GM18499 (cell line): Measurements from ENCODE around the gene KAT6B.

Source experiments
- ATAC-seq: cut with Tn5 transposase; IDR thresholded peaks from one replicate; pipeline ENCODE4 v1.9.1; 2021; ENCODE audit warnings: moderate number of reproducible peaks; ENCODE audit not compliant: insufficient read depth, unreplicated experiment

KAT6B gene

DNA sequence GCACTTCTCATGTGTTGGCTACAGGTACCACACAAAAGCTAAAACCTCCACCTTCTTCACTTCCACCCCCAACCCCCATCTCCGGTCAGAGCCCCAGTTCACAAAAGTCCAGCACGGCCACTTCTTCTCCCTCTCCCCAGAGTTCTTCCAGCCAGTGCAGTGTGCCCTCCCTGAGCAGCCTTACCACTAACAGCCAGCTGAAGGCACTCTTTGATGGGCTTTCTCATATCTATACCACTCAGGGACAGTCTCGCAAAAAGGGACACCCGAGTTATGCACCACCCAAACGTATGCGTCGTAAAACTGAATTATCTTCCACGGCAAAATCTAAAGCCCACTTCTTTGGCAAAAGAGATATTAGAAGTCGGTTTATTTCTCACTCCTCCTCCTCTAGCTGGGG is 149.4 kb downstream of the KAT6B start:
- ATAC-seq: no peak

DNA sequence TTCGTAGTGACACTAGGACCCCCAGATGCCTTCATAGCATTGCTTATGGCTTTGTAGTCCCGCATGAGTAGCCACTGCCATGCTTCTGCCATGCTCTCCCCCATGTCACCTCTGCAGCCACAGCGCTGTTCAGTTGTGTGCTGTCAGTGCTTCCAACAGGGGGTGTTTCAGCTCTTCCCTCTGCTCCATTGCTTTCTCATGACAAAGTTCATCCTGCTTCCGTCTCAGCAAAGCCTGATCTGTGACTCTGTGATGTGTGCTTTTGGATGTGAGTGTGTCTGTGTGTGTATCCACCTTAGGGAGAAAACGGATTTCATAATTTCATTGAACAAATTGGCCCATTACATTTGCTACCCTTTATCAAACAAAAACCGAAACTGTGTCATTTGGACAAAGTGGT is 150.2 kb downstream of the KAT6B start:
- ATAC-seq: no peak

- ATAC-seq: no peak
These were observed 150.7 kb downstream of the KAT6B start for GRCh38 chr10:74977072-74977471.

- ATAC-seq: peak; percentile 73
These were observed 151.8 kb downstream of the KAT6B start for GRCh38 chr10:74977913-74978847.

- ATAC-seq: no peak
These were observed 155.6 kb downstream of the KAT6B start for GRCh38 chr10:74981831-74982633.

GRCh38 chr10:74982634-74982982 is 156.2 kb downstream of the KAT6B start:
- no peak for ATAC-seq

GRCh38 chr10:74983383-74983782 is 157.0 kb downstream of the KAT6B start:
- no peak for ATAC-seq

GRCh38 chr10:74987339-74988053 is 161.1 kb downstream of the KAT6B start:
- no peak for ATAC-seq

GRCh38 chr10:74988054-74988775 is 161.8 kb downstream of the KAT6B start:
- no peak for ATAC-seq

- ATAC-seq: no peak
These were observed 162.6 kb downstream of the KAT6B start for GRCh38 chr10:74988832-74989561.

- no peak for ATAC-seq
These were observed 165.0 kb downstream of the KAT6B start for GRCh38 chr10:74991435-74991834.

GRCh38 chr10:74992068-74992467 is 165.7 kb downstream of the KAT6B start:
- ATAC-seq: no peak

DNA sequence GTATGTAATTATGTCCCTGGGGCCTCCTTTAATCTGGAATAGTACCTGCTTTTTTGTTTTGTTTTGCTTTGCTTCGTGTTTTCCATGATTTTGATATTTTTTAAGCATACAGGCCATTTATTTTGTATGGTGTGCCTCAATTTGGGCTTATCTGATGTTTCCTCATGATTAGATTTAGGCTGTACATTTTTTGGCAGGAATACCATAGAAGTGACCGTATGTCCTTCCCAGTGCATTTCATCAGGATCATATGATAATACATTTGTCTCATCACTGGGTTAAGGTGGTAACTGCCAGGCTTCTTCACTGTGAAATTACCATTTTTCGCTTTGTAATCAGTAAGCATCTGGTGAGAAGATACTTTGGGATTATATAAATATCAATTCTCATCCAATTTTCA is 167.2 kb downstream of the KAT6B start:
- no peak for ATAC-seq

DNA sequence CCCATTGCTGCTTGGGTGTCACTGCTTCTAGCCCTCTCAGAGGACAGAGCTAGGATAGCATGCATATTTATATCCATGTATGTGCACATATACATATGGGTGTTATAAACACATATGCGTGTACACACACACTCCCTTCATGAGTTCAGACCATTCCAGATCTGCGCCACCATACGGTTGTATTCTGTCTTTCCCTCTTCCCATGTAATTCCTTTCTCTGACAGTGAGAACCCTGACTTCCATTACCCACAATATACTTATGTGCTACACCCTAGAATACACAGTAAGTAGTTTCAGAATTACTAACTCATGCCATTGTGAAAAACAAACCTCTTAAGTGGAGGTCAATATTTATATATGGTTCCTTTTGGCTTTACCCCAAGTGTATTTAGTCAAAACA is 168.5 kb downstream of the KAT6B start:
- peak; percentile 55 for ATAC-seq

DNA sequence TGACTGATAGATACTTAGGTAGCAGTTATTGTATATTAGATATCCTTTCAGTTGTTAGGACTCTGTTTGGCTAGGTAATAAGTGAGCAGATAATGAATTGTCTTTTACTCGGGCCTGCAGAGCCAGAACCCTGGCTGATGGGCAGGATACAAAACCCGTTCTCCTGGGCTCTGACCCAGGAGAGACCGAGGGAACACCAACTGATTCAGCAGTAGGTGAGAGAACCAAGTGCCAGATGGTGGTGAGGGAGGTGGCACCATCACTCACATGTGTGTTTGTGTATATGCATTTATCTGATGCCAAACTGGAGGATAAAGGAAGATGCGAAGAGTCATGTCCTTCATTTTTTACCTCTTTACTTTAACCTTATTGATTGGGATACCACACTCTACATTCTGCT is 169.4 kb downstream of the KAT6B start:
- no peak for ATAC-seq

GRCh38 chr10:74997163-74997562 is 170.8 kb downstream of the KAT6B start:
- no peak for ATAC-seq

DNA sequence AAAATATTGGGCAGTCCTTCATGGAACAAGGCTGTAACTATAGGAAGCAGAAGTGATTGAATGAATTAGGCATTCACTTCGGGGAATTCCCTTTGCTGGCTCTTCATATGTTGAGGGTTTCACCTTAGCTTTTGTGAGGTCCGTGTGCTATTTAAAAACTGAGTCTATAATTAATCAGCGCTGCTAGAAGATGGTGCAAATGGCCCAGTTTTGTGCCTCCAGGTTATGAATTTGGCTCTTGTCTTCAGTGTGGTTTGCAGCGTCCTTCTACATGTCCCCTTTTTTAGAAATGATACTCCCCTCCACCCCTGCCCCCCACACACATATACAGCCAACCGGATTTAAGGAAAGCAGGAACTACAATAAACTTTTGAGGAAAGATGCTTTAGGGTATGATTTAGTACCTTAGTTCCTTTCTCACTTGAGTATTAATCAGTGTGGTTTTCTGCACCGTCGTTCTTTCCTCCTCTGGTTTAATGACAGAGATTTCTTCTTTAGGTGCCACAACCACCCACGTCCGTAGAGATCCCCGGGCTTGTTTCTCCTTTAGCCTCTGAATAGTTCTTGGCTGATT is 174.4 kb downstream of the KAT6B start:
- ATAC-seq: peak; percentile 77

DNA sequence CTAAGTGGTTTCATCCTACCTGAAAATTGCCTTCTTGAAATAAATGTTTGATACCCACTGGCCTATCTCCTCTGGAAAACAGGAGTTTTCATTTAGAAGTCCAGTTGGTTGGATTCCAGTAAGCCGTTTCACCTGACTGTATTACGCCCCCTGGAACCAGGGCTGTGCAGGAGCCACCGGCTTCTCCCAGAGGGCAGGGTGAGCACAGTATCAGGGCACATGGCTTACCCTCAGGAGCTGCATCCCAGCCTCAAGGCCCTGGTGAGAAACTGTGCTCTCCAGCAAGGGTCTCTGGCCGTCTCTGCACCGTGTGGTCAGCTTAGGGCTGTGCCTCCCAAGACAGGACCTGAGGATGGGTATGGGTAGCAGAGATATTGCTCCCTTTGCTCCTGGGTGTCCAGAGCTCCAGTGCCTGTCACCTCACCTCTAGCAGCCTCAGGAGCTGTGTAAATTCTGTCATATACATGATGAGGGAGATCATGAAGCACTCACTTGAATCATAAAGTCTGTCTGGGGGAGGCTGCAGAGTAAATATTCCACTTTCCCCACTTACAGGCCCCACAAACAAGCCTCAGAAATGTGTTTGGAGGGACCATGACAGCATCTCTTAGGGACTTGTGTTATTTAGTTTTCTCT is 175.4 kb downstream of the KAT6B start:
- ATAC-seq: no peak

DNA sequence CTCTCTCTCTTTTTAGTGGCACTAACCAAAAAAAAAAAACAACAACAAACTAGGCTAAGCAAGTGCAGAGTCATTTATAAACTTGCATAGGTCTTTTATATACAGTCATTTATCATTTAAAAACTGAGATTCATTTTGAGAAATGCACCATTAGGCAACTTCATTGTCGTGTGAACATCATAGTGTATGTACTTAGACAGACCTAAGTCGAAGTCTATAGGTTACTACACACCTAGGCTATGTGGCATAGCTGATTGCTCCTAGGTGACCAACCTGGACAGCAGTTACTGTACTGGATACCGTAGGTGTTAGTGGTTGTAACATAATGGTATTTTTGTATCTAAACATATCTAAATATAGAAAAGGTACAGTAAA is 175.9 kb downstream of the KAT6B start:
- ATAC-seq: no peak
